Endodermal cell (in vitro differentiated cells): ENCODE results near the gene CYP4F12. TPM values are rescaled to one million over a fixed set of nuclear protein-coding genes. Genes with fewer than 3 reads are reported as not detected.

ENCODE experiments used
- DNase-seq: peaks from one replicate; pipeline ENCODE4 v3.0.0-alpha.2; 2017
- H3K27ac ChIP-seq: 2 replicates; pipeline ENCODE4 v1.5.1; 2013; ENCODE audit warnings: mild to moderate bottlenecking, low read depth, low read length, moderate library complexity
- H3K27me3 ChIP-seq: 2 replicates; pipeline ENCODE4 v1.6.1; 2013; ENCODE audit warnings: mild to moderate bottlenecking, low read length, moderate library complexity; ENCODE audit not compliant: insufficient read depth, control insufficient read depth, poor library complexity, severe bottlenecking
- H3K36me3 ChIP-seq: 2 replicates; pipeline ENCODE4 v1.7.0; 2013; ENCODE audit warnings: mild to moderate bottlenecking, low read length, moderate library complexity; ENCODE audit not compliant: control insufficient read depth, insufficient read depth
- H3K4me1 ChIP-seq: one replicate; pipeline ENCODE4 v1.7.0; 2013; ENCODE audit warnings: low read length; ENCODE audit not compliant: control insufficient read depth, insufficient read depth
- H3K4me3 ChIP-seq: 2 replicates; pipeline ENCODE4 v1.5.1; 2013; ENCODE audit warnings: mild to moderate bottlenecking, low read length, moderate library complexity
- H3K9ac ChIP-seq: 2 replicates; pipeline ENCODE4 v1.6.1; 2013; ENCODE audit warnings: mild to moderate bottlenecking, low read length, moderate library complexity; ENCODE audit not compliant: poor library complexity, severe bottlenecking; ENCODE audit errors: extremely low read depth
- H3K9me3 ChIP-seq: 2 replicates; pipeline ENCODE4 v1.6.1; 2013; ENCODE audit warnings: mild to moderate bottlenecking, low read length, moderate library complexity; ENCODE audit not compliant: control insufficient read depth
- H3K27ac Mint-ChIP-seq: 2 replicates; pipeline ENCODE4 v1.8.0; 2020; ENCODE audit warnings: mixed read lengths
- H3K27me3 Mint-ChIP-seq: 2 replicates; pipeline ENCODE4 v1.8.0; 2021; ENCODE audit warnings: mild to moderate bottlenecking, mixed read lengths; ENCODE audit not compliant: insufficient read depth
- H3K36me3 Mint-ChIP-seq: 2 replicates; pipeline ENCODE4 v1.8.0; 2020; ENCODE audit warnings: low read depth, mixed read lengths
- H3K4me1 Mint-ChIP-seq: 2 replicates; pipeline ENCODE4 v1.8.0; 2020; ENCODE audit warnings: mixed read lengths
- H3K4me3 Mint-ChIP-seq: 2 replicates; pipeline ENCODE4 v1.8.0; 2020; ENCODE audit warnings: mild to moderate bottlenecking, moderate library complexity, mixed read lengths
- H3K9me3 Mint-ChIP-seq: 2 replicates; pipeline ENCODE4 v1.8.0; 2020; ENCODE audit warnings: mild to moderate bottlenecking, mixed read lengths
- WGBS, 2 experiments: methylation state at CpG; one replicate each; pipeline versions ENCODE4 v1.1.5 to v1.1.7; 2013; ENCODE audit warnings: missing lambda C conversion rate in 2 of 2, mixed read lengths in 1 of 2; ENCODE audit not compliant: insufficient coverage in 1 of 2, insufficient read length in 1 of 2; 5-methylcytosine and 5-hydroxymethylcytosine counted together
- total RNA-seq, 2 donors: library from RNA; stranded (reverse); fragmentation: NEBNext Ultra II Directional in 1 of 2; extraction: Animal tissue kit (Norgen Biotek cat#: 25700) in 1 of 2; gene quantifications; 2 replicates in 1 of 2; 3 replicates in 1 of 2; pipeline ENCODE4 v1.2.1, GENCODE V29; 2021
- TF ChIP-seq, protein P1 (sequence below): fragments of 200-600 bp; sonication (generic); conservative IDR thresholded peaks from 2 replicates; pipeline ENCODE4 v1.5.0; 2021; ENCODE audit warnings: antibody characterized with exemption, mild to moderate bottlenecking

CYP4F12 gene
- total RNA-seq, 2 donors from 2014 or later, result not detected

DNA sequence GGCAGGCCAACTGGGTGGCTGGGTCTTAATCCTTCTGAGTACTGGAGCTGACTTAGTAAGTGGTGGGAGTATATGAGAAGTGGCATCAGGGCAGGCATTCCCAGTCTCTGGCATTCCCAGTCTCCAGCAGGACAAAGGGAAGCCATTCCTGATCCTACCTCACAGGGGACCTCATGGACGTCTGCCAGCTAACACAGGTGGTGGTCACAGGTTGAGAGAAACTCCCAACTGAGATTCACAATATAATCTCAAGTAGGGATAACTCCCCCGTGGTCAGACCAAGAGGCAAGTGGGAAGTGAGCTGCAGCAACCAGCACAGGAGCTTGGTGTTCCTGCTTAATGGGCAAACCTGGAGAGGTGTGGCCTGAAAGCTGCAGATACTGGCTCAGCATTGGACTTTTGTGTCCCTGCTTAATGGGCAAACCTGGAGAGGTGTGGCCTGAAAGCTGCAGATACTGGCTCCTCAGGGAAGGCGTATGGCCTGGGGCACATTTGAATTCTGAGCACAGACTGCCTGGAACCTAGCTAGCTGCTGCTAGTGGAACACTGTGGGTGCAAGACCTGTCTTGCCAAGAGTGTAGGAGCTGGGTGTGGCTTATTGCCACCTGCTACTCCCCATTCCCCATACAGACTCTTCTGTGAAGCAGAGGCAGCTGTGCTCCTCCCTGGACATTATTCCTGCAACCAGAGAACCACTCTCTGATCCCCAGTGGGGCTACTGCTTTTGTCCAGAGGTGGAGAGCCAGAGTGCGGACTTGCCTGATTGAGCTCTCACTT lies 29.1 kb downstream of the CYP4F12 start:
- no peaks in the 10 kb centered on the region for H3K27me3 ChIP-seq
- H3K9me3 ChIP-seq, result peaks cover 55% of the 10 kb centered on the region
- no peaks in the 10 kb centered on the region for H3K36me3 Mint-ChIP-seq
- H3K27me3 Mint-ChIP-seq, result no peaks in the 10 kb centered on the region
- WGBS, 2 experiments, result 49 to 50% methylated on average over 1 to 4 of the region's 4 CpGs
- no peak overlapping the region for H3K27ac Mint-ChIP-seq
- TF ChIP-seq, protein P1, sequence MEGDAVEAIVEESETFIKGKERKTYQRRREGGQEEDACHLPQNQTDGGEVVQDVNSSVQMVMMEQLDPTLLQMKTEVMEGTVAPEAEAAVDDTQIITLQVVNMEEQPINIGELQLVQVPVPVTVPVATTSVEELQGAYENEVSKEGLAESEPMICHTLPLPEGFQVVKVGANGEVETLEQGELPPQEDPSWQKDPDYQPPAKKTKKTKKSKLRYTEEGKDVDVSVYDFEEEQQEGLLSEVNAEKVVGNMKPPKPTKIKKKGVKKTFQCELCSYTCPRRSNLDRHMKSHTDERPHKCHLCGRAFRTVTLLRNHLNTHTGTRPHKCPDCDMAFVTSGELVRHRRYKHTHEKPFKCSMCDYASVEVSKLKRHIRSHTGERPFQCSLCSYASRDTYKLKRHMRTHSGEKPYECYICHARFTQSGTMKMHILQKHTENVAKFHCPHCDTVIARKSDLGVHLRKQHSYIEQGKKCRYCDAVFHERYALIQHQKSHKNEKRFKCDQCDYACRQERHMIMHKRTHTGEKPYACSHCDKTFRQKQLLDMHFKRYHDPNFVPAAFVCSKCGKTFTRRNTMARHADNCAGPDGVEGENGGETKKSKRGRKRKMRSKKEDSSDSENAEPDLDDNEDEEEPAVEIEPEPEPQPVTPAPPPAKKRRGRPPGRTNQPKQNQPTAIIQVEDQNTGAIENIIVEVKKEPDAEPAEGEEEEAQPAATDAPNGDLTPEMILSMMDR, result no peak
- H3K9ac ChIP-seq, result no peak overlapping the region
- no peak for DNase-seq
- peaks cover 71% of the 10 kb centered on the region for H3K9me3 Mint-ChIP-seq
- no peak overlapping the region for H3K4me3 Mint-ChIP-seq
- H3K4me1 ChIP-seq, result no peaks in the 10 kb centered on the region
- no peak overlapping the region for H3K27ac ChIP-seq
- H3K4me1 Mint-ChIP-seq, result no peaks in the 10 kb centered on the region
- no peaks in the 10 kb centered on the region for H3K36me3 ChIP-seq
- no peak overlapping the region for H3K4me3 ChIP-seq

DNA sequence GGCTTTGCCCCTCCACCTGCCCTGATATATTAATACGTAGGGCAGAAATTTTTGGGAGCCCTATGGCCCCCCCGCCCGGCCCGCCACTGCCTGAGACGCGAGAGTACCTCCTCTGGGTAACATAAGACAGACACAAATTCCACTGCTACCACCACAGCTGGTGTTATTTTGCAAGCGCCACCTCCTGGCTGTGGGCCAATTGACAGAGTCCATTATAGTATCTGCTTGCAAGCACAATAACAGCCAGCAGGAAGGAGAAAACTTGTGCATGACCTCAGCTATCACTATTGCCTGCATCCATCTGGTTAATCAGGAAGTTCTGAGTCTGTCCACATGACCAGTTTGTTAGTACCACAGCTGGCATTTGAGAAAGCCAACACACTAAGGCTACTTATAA lies 29.6 kb downstream of the CYP4F12 start:
- Mint-ChIP-seq H3K9me3 (peaks cover 67% of the 10 kb centered on the region), H3K27me3 (no peaks in the 10 kb centered on the region), H3K36me3 (no peaks in the 10 kb centered on the region), H3K4me3 (no peak overlapping the region), H3K4me1 (no peaks in the 10 kb centered on the region), H3K27ac (no peak overlapping the region)
- Histone ChIP-seq H3K27ac (no peak overlapping the region), H3K4me1 (no peaks in the 10 kb centered on the region), H3K4me3 (no peak overlapping the region), H3K9me3 (peaks cover 53% of the 10 kb centered on the region), H3K36me3 (no peaks in the 10 kb centered on the region), H3K9ac (no peak overlapping the region), H3K27me3 (no peaks in the 10 kb centered on the region)
- no peak for DNase-seq
- 73 to 74% methylated on average over 3 to 7 of the region's 7 CpGs for WGBS, 2 experiments
- TF ChIP-seq, protein P1, result no peak

DNA sequence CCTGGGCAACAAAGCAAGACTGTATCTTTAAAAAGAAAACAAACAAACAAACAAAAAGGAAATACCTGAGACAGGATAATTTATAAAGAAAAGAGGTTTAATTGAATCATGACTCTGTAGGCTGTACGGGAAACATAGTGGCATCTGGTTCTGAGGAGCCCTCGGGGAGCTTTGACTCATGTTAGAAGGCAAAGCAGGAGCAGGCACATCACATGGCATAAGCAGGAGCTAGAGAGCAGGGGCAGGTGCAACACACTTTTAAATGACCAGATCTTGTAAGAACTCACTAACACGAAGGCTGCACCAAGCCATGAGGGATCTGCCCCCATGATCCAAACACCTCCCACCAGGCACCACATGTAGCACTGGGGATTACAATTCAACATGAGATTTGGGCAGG lies 41.8 kb downstream of the CYP4F12 start:
- Mint-ChIP-seq H3K9me3 (peaks cover 86% of the 10 kb centered on the region), H3K27ac (no peak overlapping the region), H3K27me3 (no peaks in the 10 kb centered on the region), H3K4me3 (no peak overlapping the region), H3K36me3 (no peaks in the 10 kb centered on the region), H3K4me1 (no peaks in the 10 kb centered on the region)
- DNase-seq, result no peak
- Histone ChIP-seq H3K9me3 (peaks cover 71% of the 10 kb centered on the region), H3K27ac (no peak overlapping the region), H3K27me3 (no peaks in the 10 kb centered on the region), H3K4me1 (no peaks in the 10 kb centered on the region), H3K36me3 (no peaks in the 10 kb centered on the region), H3K9ac (no peak overlapping the region), H3K4me3 (no peak overlapping the region)
- TF ChIP-seq, protein P1, result no peak
- 30 to 57% methylated on average over 2 to 3 of the region's 3 CpGs for WGBS, 2 experiments
